GM23338 (cell line): ENCODE measurements around the gene CEP170B. TPM values are rescaled to one million over a fixed set of nuclear protein-coding genes. Genes with fewer than 3 reads are reported as not detected.

Experiments
- ATAC-seq: fragments of 200-7000 bp; cut with Tn5 transposase; 3 replicates; pipeline ENCODE4 v1.9.1; 2020
- DNase-seq: peaks from one replicate; pipeline ENCODE4 v3.0.0-alpha.2; 2015; ENCODE audit warnings: low spot score
- H2AFZ ChIP-seq: fragments of 200-600 bp; sonication (generic); 2 replicates; pipeline ENCODE4 v1.8.0; 2016; ENCODE audit warnings: antibody characterized with exemption, mild to moderate bottlenecking, moderate library complexity
- H3F3A ChIP-seq: fragments of 200-600 bp; sonication (generic); replicated peaks from 2 replicates; pipeline ENCODE4 v1.8.0; 2017; ENCODE audit warnings: antibody characterized with exemption, mixed run types, low read depth
- H3K27ac ChIP-seq: fragments of 200-600 bp; sonication (generic); 2 replicates; pipeline ENCODE4 v1.6.1; 2016; ENCODE audit warnings: low read depth
- H3K27me3 ChIP-seq: fragments of 200-600 bp; sonication (generic); 2 replicates; pipeline ENCODE4 v1.8.0; 2016; ENCODE audit warnings: mild to moderate bottlenecking, mixed run types, moderate library complexity; ENCODE audit not compliant: insufficient read depth
- H3K36me3 ChIP-seq: fragments of 200-600 bp; sonication (generic); 2 replicates; pipeline ENCODE4 v1.8.0; 2016; ENCODE audit warnings: mild to moderate bottlenecking; ENCODE audit not compliant: insufficient read depth
- H3K4me1 ChIP-seq: fragments of 200-600 bp; sonication (generic); 2 replicates; pipeline ENCODE4 v1.8.0; 2016; ENCODE audit warnings: mild to moderate bottlenecking, moderate library complexity; ENCODE audit not compliant: insufficient read depth
- H3K4me2 ChIP-seq: fragments of 200-600 bp; sonication (generic); 2 replicates; pipeline ENCODE4 v1.7.1; 2017; ENCODE audit warnings: mixed run types
- H3K4me3 ChIP-seq: fragments of 200-600 bp; sonication (generic); 2 replicates; pipeline ENCODE4 v1.6.1; 2016; ENCODE audit warnings: mixed run types
- H3K79me2 ChIP-seq: fragments of 200-600 bp; sonication (generic); replicated peaks from 2 replicates; pipeline ENCODE4 v1.8.0; 2017; ENCODE audit warnings: mild to moderate bottlenecking; ENCODE audit not compliant: insufficient read depth
- H3K9me2 ChIP-seq: fragments of 200-600 bp; sonication (generic); 2 replicates; pipeline ENCODE4 v1.8.0; 2017; ENCODE audit not compliant: insufficient read depth
- H4K20me1 ChIP-seq: fragments of 200-600 bp; sonication (generic); replicated peaks from 2 replicates; pipeline ENCODE4 v1.8.0; 2017; ENCODE audit warnings: mild to moderate bottlenecking; ENCODE audit not compliant: insufficient read depth
- H3K27ac Mint-ChIP-seq: 2 replicates; pipeline ENCODE4 v1.8.0; 2020; ENCODE audit warnings: inconsistent platforms, mild to moderate bottlenecking, moderate library complexity, mixed read lengths
- H3K27me3 Mint-ChIP-seq: 3 replicates; pipeline ENCODE4 v1.8.0; 2022; ENCODE audit warnings: low read depth, mild to moderate bottlenecking, moderate library complexity, mixed read lengths, inconsistent platforms; ENCODE audit not compliant: insufficient read depth, poor library complexity
- H3K36me3 Mint-ChIP-seq: 3 replicates; pipeline ENCODE4 v1.8.0; 2021; ENCODE audit warnings: low read depth, mild to moderate bottlenecking, inconsistent platforms, moderate library complexity, mixed read lengths
- H3K4me1 Mint-ChIP-seq: 3 replicates; pipeline ENCODE4 v1.8.0; 2020; ENCODE audit warnings: mild to moderate bottlenecking, inconsistent platforms, mixed read lengths
- H3K4me3 Mint-ChIP-seq: 3 replicates; pipeline ENCODE4 v1.8.0; 2021; ENCODE audit warnings: moderate library complexity, mild to moderate bottlenecking, inconsistent platforms, mixed read lengths
- H3K9me3 Mint-ChIP-seq: 3 replicates; pipeline ENCODE4 v1.8.0; 2020; ENCODE audit warnings: moderate library complexity, mild to moderate bottlenecking, inconsistent platforms, mixed read lengths
- CREB1 ChIP-seq: fragments of 250-450 bp; sonication (Bioruptor Pico); IDR thresholded peaks from 2 replicates; pipeline ENCODE4 v1.5.0; 2020; ENCODE audit warnings: low read depth, mild to moderate bottlenecking, moderate library complexity
- EZH2 ChIP-seq: fragments of 200-600 bp; sonication (generic); IDR thresholded peaks from one replicate; pipeline ENCODE4 v1.8.0; 2017; ENCODE audit warnings: antibody characterized with exemption, mild to moderate bottlenecking, low read depth; ENCODE audit not compliant: unreplicated experiment
- EZH2phosphoT487 ChIP-seq: fragments of 200-600 bp; sonication (generic); IDR thresholded peaks from one replicate; pipeline ENCODE4 v1.8.1; 2018; ENCODE audit warnings: antibody characterized with exemption; ENCODE audit not compliant: unreplicated experiment
- JUNB ChIP-seq: IDR thresholded peaks from one replicate; pipeline ENCODE4 v1.6.1; 2016; ENCODE audit warnings: antibody characterized with exemption; ENCODE audit not compliant: unreplicated experiment
- NANOG ChIP-seq: IDR thresholded peaks from 2 replicates; pipeline ENCODE4 v1.6.1; 2016; ENCODE audit warnings: antibody characterized with exemption, borderline replicate concordance
- POLR2AphosphoS5 ChIP-seq: IDR thresholded peaks from 2 replicates; pipeline ENCODE4 v1.6.1; 2016; ENCODE audit warnings: antibody characterized with exemption, low read depth
- REST ChIP-seq: IDR thresholded peaks from one replicate; pipeline ENCODE4 v1.6.1; 2018; ENCODE audit warnings: antibody characterized with exemption; ENCODE audit not compliant: unreplicated experiment
- STAT1 ChIP-seq: IDR thresholded peaks from one replicate; pipeline ENCODE4 v1.6.1; 2016; ENCODE audit warnings: antibody characterized with exemption; ENCODE audit not compliant: unreplicated experiment
- ZNF114 ChIP-seq: fragments of 250-450 bp; sonication (Bioruptor Pico); IDR thresholded peaks from 2 replicates; pipeline ENCODE4 v1.5.0; 2020; ENCODE audit warnings: mild to moderate bottlenecking, moderate library complexity
- ZNF331 ChIP-seq: fragments of 250-450 bp; sonication (Bioruptor Pico); IDR thresholded peaks from 2 replicates; pipeline ENCODE4 v1.5.0; 2020; ENCODE audit warnings: low read depth, mild to moderate bottlenecking, moderate library complexity
- polyA plus RNA-seq: library from polyadenylated mRNA; unstranded; fragments of >200 nt; fragmentation: Nextera tagmentation; extraction: Ambion mirVana; gene quantifications from 2 replicates; pipeline ENCODE4 v1.2.1, GENCODE V29; 2016
- total RNA-seq: library from RNA; depleted of rRNA; stranded (reverse); fragments of >200 nt; shearing (Covaris generic); gene quantifications from 2 replicates; pipeline ENCODE4 v1.2.3, GENCODE V29; 2014
- TF ChIP-seq, protein P1 (sequence below): IDR thresholded peaks from 2 replicates; pipeline ENCODE4 v1.6.1; 2016; ENCODE audit warnings: antibody characterized with exemption
- TF ChIP-seq, protein P2 (sequence below), 2 experiments: fragments of 200-600 bp in 1 of 2; sonication (generic) in 1 of 2; conservative IDR thresholded peaks; 2 replicates each; pipeline versions ENCODE4 v1.5.1 to v1.6.1; 2016 to 2017; ENCODE audit warnings: antibody characterized with exemption in 2 of 2, low read depth in 2 of 2, mild to moderate bottlenecking in 2 of 2, moderate library complexity in 1 of 2
- TF ChIP-seq, protein P3 (sequence below): fragments of 250-450 bp; sonication (Bioruptor Pico); IDR thresholded peaks from 2 replicates; pipeline ENCODE4 v1.5.0; 2020; ENCODE audit warnings: mild to moderate bottlenecking, moderate library complexity

The CEP170B gene
- total and polyA plus RNA-seq, 2 experiments from 2014 or later: 4.6 to 37.1 TPM

- TF ChIP-seq STAT1 (no peak), NANOG (no peak), EZH2phosphoT487 (no peak), JUNB (no peak), POLR2AphosphoS5 (no peak), EZH2 (no peak), CREB1 (no peak), ZNF331 (CRISPR knock-in tag) (no peak), ZNF114 (CRISPR knock-in tag) (no peak), REST (no peak)
- TF ChIP-seq, protein P1, sequence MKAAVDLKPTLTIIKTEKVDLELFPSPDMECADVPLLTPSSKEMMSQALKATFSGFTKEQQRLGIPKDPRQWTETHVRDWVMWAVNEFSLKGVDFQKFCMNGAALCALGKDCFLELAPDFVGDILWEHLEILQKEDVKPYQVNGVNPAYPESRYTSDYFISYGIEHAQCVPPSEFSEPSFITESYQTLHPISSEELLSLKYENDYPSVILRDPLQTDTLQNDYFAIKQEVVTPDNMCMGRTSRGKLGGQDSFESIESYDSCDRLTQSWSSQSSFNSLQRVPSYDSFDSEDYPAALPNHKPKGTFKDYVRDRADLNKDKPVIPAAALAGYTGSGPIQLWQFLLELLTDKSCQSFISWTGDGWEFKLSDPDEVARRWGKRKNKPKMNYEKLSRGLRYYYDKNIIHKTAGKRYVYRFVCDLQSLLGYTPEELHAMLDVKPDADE: no peak
- TF ChIP-seq, protein P2, sequence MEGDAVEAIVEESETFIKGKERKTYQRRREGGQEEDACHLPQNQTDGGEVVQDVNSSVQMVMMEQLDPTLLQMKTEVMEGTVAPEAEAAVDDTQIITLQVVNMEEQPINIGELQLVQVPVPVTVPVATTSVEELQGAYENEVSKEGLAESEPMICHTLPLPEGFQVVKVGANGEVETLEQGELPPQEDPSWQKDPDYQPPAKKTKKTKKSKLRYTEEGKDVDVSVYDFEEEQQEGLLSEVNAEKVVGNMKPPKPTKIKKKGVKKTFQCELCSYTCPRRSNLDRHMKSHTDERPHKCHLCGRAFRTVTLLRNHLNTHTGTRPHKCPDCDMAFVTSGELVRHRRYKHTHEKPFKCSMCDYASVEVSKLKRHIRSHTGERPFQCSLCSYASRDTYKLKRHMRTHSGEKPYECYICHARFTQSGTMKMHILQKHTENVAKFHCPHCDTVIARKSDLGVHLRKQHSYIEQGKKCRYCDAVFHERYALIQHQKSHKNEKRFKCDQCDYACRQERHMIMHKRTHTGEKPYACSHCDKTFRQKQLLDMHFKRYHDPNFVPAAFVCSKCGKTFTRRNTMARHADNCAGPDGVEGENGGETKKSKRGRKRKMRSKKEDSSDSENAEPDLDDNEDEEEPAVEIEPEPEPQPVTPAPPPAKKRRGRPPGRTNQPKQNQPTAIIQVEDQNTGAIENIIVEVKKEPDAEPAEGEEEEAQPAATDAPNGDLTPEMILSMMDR (conservative IDR thresholded peaks at IDR 0.05; ENCODE audit: low read depth in 2 of 2): no peak
- TF ChIP-seq, protein P3, sequence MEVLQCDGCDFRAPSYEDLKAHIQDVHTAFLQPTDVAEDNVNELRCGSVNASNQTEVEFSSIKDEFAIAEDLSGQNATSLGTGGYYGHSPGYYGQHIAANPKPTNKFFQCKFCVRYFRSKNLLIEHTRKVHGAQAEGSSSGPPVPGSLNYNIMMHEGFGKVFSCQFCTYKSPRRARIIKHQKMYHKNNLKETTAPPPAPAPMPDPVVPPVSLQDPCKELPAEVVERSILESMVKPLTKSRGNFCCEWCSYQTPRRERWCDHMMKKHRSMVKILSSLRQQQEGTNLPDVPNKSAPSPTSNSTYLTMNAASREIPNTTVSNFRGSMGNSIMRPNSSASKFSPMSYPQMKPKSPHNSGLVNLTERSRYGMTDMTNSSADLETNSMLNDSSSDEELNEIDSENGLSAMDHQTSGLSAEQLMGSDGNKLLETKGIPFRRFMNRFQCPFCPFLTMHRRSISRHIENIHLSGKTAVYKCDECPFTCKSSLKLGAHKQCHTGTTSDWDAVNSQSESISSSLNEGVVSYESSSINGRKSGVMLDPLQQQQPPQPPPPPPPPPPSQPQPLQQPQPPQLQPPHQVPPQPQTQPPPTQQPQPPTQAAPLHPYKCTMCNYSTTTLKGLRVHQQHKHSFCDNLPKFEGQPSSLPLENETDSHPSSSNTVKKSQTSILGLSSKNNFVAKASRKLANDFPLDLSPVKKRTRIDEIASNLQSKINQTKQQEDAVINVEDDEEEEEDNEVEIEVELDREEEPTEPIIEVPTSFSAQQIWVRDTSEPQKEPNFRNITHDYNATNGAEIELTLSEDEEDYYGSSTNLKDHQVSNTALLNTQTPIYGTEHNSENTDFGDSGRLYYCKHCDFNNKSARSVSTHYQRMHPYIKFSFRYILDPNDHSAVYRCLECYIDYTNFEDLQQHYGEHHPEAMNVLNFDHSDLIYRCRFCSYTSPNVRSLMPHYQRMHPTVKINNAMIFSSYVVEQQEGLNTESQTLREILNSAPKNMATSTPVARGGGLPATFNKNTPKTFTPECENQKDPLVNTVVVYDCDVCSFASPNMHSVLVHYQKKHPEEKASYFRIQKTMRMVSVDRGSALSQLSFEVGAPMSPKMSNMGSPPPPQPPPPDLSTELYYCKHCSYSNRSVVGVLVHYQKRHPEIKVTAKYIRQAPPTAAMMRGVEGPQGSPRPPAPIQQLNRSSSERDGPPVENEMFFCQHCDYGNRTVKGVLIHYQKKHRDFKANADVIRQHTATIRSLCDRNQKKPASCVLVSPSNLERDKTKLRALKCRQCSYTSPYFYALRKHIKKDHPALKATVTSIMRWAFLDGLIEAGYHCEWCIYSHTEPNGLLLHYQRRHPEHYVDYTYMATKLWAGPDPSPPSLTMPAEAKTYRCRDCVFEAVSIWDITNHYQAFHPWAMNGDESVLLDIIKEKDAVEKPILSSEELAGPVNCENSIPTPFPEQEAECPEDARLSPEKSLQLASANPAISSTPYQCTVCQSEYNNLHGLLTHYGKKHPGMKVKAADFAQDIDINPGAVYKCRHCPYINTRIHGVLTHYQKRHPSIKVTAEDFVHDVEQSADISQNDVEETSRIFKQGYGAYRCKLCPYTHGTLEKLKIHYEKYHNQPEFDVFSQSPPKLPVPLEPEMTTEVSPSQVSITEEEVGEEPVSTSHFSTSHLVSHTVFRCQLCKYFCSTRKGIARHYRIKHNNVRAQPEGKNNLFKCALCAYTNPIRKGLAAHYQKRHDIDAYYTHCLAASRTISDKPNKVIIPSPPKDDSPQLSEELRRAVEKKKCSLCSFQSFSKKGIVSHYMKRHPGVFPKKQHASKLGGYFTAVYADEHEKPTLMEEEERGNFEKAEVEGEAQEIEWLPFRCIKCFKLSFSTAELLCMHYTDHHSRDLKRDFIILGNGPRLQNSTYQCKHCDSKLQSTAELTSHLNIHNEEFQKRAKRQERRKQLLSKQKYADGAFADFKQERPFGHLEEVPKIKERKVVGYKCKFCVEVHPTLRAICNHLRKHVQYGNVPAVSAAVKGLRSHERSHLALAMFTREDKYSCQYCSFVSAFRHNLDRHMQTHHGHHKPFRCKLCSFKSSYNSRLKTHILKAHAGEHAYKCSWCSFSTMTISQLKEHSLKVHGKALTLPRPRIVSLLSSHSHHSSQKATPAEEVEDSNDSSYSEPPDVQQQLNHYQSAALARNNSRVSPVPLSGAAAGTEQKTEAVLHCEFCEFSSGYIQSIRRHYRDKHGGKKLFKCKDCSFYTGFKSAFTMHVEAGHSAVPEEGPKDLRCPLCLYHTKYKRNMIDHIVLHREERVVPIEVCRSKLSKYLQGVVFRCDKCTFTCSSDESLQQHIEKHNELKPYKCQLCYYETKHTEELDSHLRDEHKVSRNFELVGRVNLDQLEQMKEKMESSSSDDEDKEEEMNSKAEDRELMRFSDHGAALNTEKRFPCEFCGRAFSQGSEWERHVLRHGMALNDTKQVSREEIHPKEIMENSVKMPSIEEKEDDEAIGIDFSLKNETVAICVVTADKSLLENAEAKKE (CRISPR knock-in tag): no peak
- no peaks in the 10 kb centered on the region for H3K79me2 ChIP-seq
- DNase-seq: peak; percentile 71
- no peaks in the 10 kb centered on the region for H4K20me1 ChIP-seq
- H3K4me1 Mint-ChIP-seq: no peaks in the 10 kb centered on the region
- no peaks in the 10 kb centered on the region for H3K9me2 ChIP-seq
- H3F3A ChIP-seq: no peaks in the 10 kb centered on the region
- H3K9me3 Mint-ChIP-seq: no peaks in the 10 kb centered on the region
- no peak overlapping the region for H3K27ac Mint-ChIP-seq
- H2AFZ ChIP-seq: no peak overlapping the region
- H3K36me3 Mint-ChIP-seq: peaks cover 8% of the 10 kb centered on the region; the same call in 1 of the 3 replicates
- H3K4me3 ChIP-seq: no peak overlapping the region
- no peak overlapping the region for H3K4me2 ChIP-seq
- no peaks in the 10 kb centered on the region for H3K4me1 ChIP-seq
- no peaks in the 10 kb centered on the region for H3K27me3 ChIP-seq
- no peaks in the 10 kb centered on the region for H3K27me3 Mint-ChIP-seq
- H3K36me3 ChIP-seq: no peaks in the 10 kb centered on the region
- no peak overlapping the region for H3K27ac ChIP-seq
- ATAC-seq: peak; percentile 90
- no peak overlapping the region for H3K4me3 Mint-ChIP-seq
Measured at GRCh38 chr14:104882325-104882973, 17.4 kb downstream of the CEP170B start.
